ENCODE results near the gene CUEDC1.

The CUEDC1 gene, protein sequence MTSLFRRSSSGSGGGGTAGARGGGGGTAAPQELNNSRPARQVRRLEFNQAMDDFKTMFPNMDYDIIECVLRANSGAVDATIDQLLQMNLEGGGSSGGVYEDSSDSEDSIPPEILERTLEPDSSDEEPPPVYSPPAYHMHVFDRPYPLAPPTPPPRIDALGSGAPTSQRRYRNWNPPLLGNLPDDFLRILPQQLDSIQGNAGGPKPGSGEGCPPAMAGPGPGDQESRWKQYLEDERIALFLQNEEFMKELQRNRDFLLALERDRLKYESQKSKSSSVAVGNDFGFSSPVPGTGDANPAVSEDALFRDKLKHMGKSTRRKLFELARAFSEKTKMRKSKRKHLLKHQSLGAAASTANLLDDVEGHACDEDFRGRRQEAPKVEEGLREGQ

GRCh38 chr17:57955183-57955931, at the start of gene CUEDC1:
TSS of gene CUEDC1 (minus strand) at chr17:57955412. CDS start at chr17:57885564, 69,848 bp downstream.
- peak; percentile 29 to 44 for DNase-seq (ENCODE audit: low read depth in 1 of 2, low spot score in 1 of 2)

GRCh38 chr17:58004060-58004459, 48.8 kb upstream of the CUEDC1 start:
- no peak for DNase-seq (ENCODE audit: low read depth in 1 of 2, low spot score in 1 of 2)

GRCh38 chr17:58002973-58003372, 47.8 kb upstream of the CUEDC1 start:
- DNase-seq (ENCODE audit: low read depth in 1 of 2, low spot score in 1 of 2), result no peak

DNA sequence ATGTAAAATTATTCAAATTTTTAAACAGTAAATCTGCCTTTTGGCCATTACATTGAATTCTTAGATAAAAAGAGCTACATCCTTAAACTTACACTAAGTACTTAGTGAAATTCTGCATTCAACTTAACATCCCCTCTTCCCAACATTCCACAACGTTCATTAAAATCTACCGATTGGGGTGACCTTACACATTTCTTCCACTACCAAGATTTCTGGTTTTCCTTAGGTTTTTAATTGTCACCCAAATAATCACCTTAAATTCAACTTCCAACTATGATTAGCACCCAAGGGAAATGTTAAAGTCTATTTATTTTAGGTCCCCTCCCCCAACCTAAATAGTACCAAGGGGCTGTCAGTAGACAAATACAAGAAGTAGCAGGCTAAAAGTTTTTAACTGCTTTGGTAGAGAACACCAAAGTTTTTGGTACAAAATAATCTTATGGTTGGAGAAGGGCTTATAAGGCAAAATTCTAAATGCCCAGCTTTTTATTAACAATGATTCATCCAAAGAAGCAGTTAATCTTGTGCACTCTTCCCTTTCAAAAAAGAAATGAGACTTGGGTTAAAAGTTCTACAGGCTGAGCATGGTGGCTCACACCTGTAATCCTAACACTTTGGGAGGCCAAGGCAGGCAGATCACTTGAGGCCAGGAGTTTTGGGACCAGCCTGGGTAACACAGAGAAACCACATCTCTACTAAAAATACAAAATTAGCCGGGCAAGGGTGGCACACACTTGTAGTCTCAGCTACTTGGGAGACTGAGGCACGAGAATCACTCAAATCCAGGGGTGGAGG, 47.1 kb upstream of the CUEDC1 start:
- DNase-seq (ENCODE audit: low read depth in 1 of 2, low spot score in 1 of 2), result no peak

DNA sequence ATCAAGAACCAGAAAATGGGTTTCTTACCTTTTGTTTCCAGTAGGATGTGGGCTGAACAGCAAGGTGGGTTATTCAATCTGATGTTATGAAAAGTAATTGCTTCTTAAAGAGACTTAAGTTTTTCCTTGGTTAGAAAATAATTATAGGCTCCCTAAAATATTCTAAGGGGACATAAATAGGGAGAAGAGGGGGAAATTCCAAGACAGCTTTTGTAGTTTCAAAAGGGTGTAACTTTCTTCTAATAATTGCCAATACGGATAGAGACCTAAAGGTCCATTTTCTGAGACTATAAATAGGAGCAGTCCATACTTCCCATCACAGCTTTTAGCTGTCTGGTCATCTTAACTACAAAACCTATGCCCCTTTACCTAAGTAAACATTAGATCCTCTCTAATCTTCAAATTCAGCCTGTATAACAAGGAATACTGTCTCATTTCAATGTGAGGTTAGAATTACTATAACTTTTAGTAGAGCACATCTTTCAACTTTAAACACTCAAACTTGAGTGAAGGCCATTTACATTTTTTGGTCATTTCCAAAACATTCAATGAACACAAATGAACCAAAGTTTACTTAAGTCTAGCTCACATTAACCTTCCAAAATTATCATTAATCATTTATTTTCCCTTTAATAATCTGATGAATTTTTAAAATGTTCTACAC, 46.4 kb upstream of the CUEDC1 start:
- DNase-seq (ENCODE audit: low read depth in 1 of 2, low spot score in 1 of 2), result no peak

- no peak for DNase-seq (ENCODE audit: low read depth in 1 of 2, low spot score in 1 of 2)
Measured at GRCh38 chr17:57999496-58000017, 44.3 kb upstream of the CUEDC1 start.

DNA sequence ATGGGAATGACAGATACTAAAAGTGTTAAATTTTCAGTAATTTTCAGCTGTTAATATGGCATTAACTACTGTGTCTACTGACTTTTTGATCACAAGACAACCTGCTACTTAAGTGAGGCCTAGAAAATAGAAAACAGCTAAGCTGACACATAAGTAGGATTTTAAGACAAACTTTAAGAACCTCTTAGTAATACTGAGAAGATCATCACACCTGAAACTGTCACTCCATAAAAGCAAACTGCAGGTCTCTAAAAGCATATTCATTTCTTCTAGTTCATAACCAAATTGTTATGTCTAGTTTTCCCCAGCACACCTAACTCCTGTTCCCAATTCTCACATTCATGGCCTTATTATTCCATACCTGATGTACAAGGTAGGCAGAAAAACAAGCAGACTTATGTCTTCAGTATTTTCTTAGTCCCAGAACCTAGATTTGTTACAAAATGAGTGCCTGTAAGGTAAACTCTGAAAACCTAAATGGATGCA, 43.8 kb upstream of the CUEDC1 start:
- no peak for DNase-seq (ENCODE audit: low read depth in 1 of 2, low spot score in 1 of 2)

GRCh38 chr17:57997085-57997809, 42.0 kb upstream of the CUEDC1 start:
- no peak for DNase-seq (ENCODE audit: low read depth in 1 of 2, low spot score in 1 of 2)

GRCh38 chr17:57995076-57995956, 40.1 kb upstream of the CUEDC1 start:
- DNase-seq (ENCODE audit: low read depth in 1 of 2, low spot score in 1 of 2), result peak in 1 of 2 donors; percentile 61

DNA sequence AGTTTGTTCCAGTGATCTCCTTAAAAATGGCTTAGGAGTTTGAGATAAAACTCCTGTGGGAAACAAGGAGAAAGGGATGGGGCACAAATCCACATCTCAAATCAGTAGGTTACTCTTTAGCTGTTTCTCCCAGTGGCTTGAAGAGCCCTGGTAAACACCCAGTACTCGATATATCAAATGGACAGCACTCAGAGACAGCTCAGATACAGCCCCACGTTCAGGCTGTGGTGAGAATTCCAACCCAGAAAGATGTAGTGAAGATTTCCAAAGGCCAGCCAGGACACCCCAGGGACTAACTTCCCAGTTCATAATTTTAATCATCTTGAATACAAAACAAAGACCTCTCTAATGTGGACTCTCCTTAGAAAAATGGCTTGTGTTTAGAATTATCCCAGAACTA, 39.2 kb upstream of the CUEDC1 start:
- no peak for DNase-seq (ENCODE audit: low read depth in 1 of 2, low spot score in 1 of 2)

- no peak for DNase-seq (ENCODE audit: low read depth in 1 of 2, low spot score in 1 of 2)
Measured at GRCh38 chr17:57993471-57994365, 38.5 kb upstream of the CUEDC1 start.

DNA sequence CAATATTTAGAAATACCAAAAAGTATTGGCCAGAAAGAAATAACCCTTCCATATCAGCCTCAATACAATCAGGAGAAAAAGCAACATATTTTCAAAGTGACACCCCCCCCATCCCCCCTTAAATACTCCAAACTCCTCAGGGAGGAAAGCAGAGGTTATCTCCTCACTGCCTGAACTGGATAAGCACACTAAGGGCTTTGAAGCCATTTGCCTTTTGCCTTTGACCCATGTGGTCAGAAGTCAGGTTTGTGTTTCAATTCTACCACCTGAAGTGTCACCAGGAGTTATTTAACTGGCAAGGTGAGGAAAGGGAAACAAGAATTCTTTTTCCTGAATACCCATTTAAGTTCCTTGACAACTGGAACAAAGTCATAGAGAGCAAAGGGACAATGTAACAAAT, 36.3 kb upstream of the CUEDC1 start:
- no peak for DNase-seq (ENCODE audit: low read depth in 1 of 2, low spot score in 1 of 2)

DNA sequence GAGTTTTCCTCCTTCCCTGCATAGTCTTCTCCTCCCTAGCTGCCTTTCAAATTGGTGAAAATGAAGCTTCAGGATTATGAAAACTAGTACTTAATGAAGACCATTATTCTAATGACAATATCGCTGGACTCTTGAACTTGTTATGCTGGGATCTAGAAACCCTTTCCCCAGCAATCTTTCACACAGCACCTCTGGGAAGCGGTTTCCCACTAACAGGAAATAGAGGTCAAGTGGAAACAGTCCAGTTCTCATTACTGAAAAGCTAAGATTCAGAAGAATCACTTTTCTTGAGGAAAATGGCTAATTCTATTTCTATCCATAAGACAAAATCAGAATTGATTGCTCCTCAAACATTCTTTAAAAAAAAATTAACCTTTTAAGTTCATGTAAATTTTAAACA, 34.8 kb upstream of the CUEDC1 start:
- DNase-seq (ENCODE audit: low read depth in 1 of 2, low spot score in 1 of 2), result no peak

DNA sequence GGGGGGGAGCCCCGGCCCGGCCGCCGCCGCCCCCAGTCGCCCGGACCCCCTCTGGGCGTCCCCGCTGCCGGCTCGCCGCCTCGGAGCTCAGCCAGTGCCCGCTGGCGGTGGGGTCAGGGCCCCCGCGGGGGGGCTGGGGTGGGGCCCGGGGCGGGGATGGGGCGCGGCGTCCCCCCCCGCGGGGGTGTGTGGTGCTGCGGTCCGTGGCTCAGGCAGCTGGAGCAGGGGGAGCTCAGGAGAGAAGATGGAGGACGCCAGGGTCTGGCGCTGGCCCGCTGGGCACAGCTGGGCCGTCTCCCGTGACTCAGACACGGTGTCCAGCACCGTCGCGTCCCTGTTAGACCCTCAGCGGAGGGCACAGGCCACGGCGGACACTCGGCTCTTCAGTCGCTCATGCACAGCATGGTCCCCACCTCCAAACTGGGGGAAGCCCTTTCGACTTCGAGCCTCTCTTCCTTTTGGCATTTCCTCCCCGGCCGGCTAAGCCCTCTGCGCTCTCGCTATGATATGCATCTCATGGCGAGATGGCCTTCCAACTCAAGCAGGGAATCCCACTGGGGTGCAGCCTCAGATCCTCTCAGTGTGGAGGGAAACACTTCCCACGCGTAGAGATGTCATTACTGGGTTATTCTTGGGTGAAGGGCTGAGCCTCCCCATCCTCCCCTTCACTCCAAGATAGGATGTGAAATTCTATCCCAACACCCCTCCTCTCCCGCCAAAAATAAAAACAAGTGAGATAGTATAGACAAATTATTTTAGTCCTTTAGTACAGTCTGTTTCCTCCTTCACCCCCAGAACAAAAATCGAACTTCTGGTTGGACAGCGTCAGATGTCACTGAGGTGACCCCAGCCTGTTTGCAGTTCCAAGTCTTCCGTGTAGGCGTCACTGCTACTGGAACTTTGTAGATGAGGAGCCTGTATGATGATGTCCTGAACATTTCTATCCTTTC, 33.4 kb upstream of the CUEDC1 start:
- peak; percentile 40 to 61 for DNase-seq (ENCODE audit: low read depth in 1 of 2, low spot score in 1 of 2)

- peak; percentile 29 to 59 for DNase-seq (ENCODE audit: low read depth in 1 of 2, low spot score in 1 of 2)
Measured at GRCh38 chr17:57987581-57988300, 32.5 kb upstream of the CUEDC1 start, which contains the start of gene VEZF1. TSS of gene VEZF1 (minus strand) at chr17:57988254. CDS start at chr17:57988111, 143 bp downstream.
